ENCODE measurements around the gene STRA6. TPM values are rescaled to one million over a fixed set of nuclear protein-coding genes. Genes with fewer than 3 reads are reported as not detected.

Gene STRA6
- total RNA-seq, 1 experiment from 2014 or later = 0.29 TPM

DNA sequence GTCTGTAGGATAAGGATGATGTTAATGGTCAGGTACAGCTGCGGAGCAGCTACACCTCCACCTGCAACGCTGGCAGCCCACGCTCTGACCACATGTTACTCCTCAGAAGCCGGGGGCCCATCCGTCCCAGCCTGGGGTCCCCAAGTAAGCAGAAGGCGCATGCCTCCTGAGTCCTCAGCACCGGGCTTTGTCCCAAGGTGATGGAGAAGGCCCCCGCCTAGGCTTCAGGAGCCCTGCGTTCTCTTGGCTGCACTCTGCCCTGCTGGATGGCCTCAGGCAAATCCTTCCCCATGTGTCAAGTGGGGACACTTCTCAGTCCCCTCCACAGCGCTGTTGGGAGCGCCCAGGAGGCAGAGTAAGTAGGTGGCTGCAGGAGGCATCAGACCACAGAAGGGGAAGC is 14.4 kb downstream of the STRA6 start:
- POLR2A ChIA-PET (ENCODE audit: unreplicated experiment) = no interaction called here
- Histone ChIP-seq H3K4me1 (ENCODE audit: insufficient read depth, low read length) (peaks cover 34% of the 10 kb centered on the region), H3K9me3 (ENCODE audit: low read length) (no peaks in the 10 kb centered on the region), H3K27me3 (ENCODE audit: low read length) (no peaks in the 10 kb centered on the region), H3K79me2 (ENCODE audit: low read length) (no peaks in the 10 kb centered on the region), H3K9me2 (replicated peaks; ENCODE audit: low read length) (no peaks in the 10 kb centered on the region), H3K4me3 (ENCODE audit: low read length) (no peak overlapping the region), H4K20me1 (ENCODE audit: low read length) (no peaks in the 10 kb centered on the region), H3F3A (ENCODE audit: low read length, unreplicated experiment) (peaks cover 5% of the 10 kb centered on the region), H3K9ac (ENCODE audit: low read length) (no peak overlapping the region), H2AFZ (ENCODE audit: low read length) (no peak overlapping the region), H3K36me3 (ENCODE audit: low read depth, low read length) (no peaks in the 10 kb centered on the region), H3K27ac (ENCODE audit: low read length) (no peak overlapping the region), H3K4me2 (ENCODE audit: low read length) (no peak overlapping the region)
- TF ChIP-seq EZH2 (IDR thresholded peaks at IDR 0.05; ENCODE audit: low read length, unreplicated experiment) (no peak), EZH2phosphoT487 (IDR thresholded peaks at IDR 0.05; ENCODE audit: borderline replicate concordance, low read length) (no peak), CTCF (conservative IDR thresholded peaks at IDR 0.05; ENCODE audit: low read depth, low read length) (no peak)
- no TSS peak for BruUV-seq (replicated peaks)
- intact Hi-C loops (cut with micrococcal nuclease) = no loop called here
- CTCF ChIA-PET = no interaction called here
- ATAC-seq = no peak
- DNase-seq = no peak

GRCh38 chr15:74185710-74186348 is 16.8 kb downstream of the STRA6 start:
- Histone ChIP-seq H3K79me2 (ENCODE audit: low read length) (no peaks in the 10 kb centered on the region), H3K27me3 (ENCODE audit: low read length) (no peaks in the 10 kb centered on the region), H3K27ac (ENCODE audit: low read length) (peak overlapping the region; percentile 5; the same call in 1 of the 2 replicates), H3K9me3 (ENCODE audit: low read length) (no peaks in the 10 kb centered on the region), H3K9me2 (replicated peaks; ENCODE audit: low read length) (no peaks in the 10 kb centered on the region), H3F3A (ENCODE audit: low read length, unreplicated experiment) (no peaks in the 10 kb centered on the region), H3K4me1 (ENCODE audit: insufficient read depth, low read length) (peaks cover 27% of the 10 kb centered on the region), H3K4me3 (ENCODE audit: low read length) (no peak overlapping the region), H2AFZ (ENCODE audit: low read length) (no peak overlapping the region), H3K9ac (ENCODE audit: low read length) (no peak overlapping the region), H3K36me3 (ENCODE audit: low read depth, low read length) (no peaks in the 10 kb centered on the region), H4K20me1 (ENCODE audit: low read length) (no peaks in the 10 kb centered on the region), H3K4me2 (ENCODE audit: low read length) (peak overlapping the region; percentile 5; the same call in 1 of the 2 replicates)
- ChIA-PET POLR2A (ENCODE audit: unreplicated experiment) (no interaction called here), CTCF (no interaction called here)
- intact Hi-C loops (cut with micrococcal nuclease) = no loop called here
- DNase-seq = peak; percentile 59
- TF ChIP-seq CTCF (conservative IDR thresholded peaks at IDR 0.05; ENCODE audit: low read depth, low read length) (no peak), EZH2 (IDR thresholded peaks at IDR 0.05; ENCODE audit: low read length, unreplicated experiment) (no peak), EZH2phosphoT487 (IDR thresholded peaks at IDR 0.05; ENCODE audit: borderline replicate concordance, low read length) (no peak)
- BruUV-seq (replicated peaks) = no TSS peak
- ATAC-seq = peak; percentile 15; the same call in 1 of the 2 replicates

DNA sequence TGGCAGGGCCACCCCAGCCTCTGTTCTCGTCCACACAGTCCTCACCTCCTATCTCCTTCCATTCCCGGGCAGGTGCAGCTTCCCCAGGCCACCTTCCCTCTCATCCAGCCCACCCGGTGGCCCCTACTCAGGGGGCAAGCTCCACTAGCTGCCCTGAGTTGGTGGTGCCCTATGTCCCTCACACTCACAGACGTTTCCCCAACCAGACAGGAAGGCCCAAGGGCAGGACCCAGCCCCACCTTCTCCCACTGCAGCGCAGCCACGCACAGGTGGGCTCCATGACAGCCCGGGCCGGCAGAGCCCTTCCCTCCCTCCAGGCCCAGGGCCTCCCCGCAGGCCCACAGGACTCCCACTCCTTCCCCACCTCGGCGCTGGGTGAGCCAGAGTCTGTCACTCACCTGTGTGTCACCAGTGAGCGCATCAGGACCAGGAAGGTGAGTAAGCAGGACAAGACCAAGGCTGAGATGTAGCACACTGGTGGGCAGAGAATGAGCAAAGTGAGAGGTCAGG is 17.9 kb downstream of the STRA6 start:
- no peak overlapping the region for H2AFZ ChIP-seq (ENCODE audit: low read length)
- H3K4me1 ChIP-seq (ENCODE audit: insufficient read depth, low read length) = peaks cover 36% of the 10 kb centered on the region
- H4K20me1 ChIP-seq (ENCODE audit: low read length) = no peaks in the 10 kb centered on the region
- H3K27me3 ChIP-seq (ENCODE audit: low read length) = no peaks in the 10 kb centered on the region
- no peak overlapping the region for H3K4me2 ChIP-seq (ENCODE audit: low read length)
- DNase-seq (peak; percentile 60), ATAC-seq (no peak)
- intact Hi-C loops (cut with micrococcal nuclease) = no loop called here
- H3F3A ChIP-seq (ENCODE audit: low read length, unreplicated experiment) = no peaks in the 10 kb centered on the region
- ChIA-PET CTCF (no interaction called here), POLR2A (ENCODE audit: unreplicated experiment) (no interaction called here)
- no peaks in the 10 kb centered on the region for H3K79me2 ChIP-seq (ENCODE audit: low read length)
- no peak for TF ChIP-seq CTCF (conservative IDR thresholded peaks at IDR 0.05; ENCODE audit: low read depth, low read length)
- TF ChIP-seq EZH2phosphoT487 (IDR thresholded peaks at IDR 0.05; ENCODE audit: borderline replicate concordance, low read length) = no peak
- no peak for TF ChIP-seq EZH2 (IDR thresholded peaks at IDR 0.05; ENCODE audit: low read length, unreplicated experiment)
- H3K36me3 ChIP-seq (ENCODE audit: low read depth, low read length) = no peaks in the 10 kb centered on the region
- H3K4me3 ChIP-seq (ENCODE audit: low read length) = no peak overlapping the region
- no TSS peak for BruUV-seq (replicated peaks)
- no peaks in the 10 kb centered on the region for H3K9me2 ChIP-seq (replicated peaks; ENCODE audit: low read length)
- H3K9ac ChIP-seq (ENCODE audit: low read length) = no peak overlapping the region
- H3K9me3 ChIP-seq (ENCODE audit: low read length) = no peaks in the 10 kb centered on the region
- no peak overlapping the region; the same call in 1 of the 2 replicates for H3K27ac ChIP-seq (ENCODE audit: low read length)
